HuH-7 (cell line): Measurements from ENCODE around the gene IMMP2L.

Source experiments
- DNase-seq: peaks from one replicate; pipeline ENCODE4 v3.0.0; 2011; ENCODE audit warnings: low spot score

The IMMP2L gene

GRCh38 chr7:111147708-111148533, 414.4 kb downstream of the IMMP2L start:
- DNase-seq = no peak

DNA sequence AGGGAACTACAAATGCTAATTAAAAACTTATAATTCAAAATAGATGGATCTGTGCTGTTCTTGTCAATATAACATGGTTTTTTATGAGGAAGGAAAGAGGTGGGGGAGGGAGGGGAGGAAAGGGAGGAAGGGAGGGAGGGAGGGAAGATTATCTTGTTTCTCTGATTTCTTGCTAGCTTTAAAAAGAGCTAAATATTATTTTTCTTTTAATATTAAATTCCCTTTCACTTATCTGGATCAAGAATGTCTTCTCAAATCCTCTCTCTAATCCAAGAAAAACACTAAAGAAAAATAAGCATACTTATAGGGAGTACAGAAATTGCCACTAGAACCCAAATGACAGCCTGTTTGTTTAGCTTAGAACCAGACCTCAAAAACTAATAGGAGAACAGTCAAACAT, 416.2 kb downstream of the IMMP2L start:
- no peak for DNase-seq

- DNase-seq = no peak
These were observed 416.8 kb downstream of the IMMP2L start for GRCh38 chr7:111145472-111145871.

DNA sequence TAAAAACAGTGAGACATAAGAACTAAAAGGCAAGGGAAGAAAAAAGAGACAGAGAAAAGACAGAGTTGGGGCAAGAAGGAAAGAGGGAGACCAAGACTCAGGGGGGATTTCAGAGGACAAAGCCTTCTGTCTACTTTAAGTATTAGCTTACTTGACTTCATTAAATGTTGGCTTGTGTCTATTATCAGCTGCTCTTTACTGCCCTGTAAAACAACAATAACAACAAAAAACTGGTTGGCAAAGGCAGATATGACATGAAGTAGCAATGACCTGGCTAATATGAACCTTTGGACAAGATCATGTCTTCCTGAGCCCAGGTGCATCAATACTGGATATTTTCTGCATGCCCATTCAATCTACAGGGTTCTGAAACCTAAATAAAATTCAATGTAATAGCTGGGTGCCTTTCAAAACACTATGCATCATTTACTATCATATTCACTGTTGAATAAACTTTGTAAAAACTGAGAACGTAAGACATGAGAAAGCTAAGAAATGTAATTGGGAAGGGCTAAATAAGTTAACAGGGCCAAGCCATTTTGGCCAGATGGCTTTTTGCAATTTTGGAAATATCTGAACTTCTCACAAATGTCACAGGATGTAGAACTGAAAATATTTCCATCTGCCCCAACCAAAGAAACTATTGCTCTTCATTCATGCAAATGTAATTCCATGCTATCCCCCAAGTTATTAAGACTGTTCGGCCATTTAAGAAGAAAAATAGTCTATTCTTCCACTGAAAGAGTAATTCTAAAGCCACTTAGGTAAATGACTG, 422.0 kb downstream of the IMMP2L start:
- no peak for DNase-seq

DNA sequence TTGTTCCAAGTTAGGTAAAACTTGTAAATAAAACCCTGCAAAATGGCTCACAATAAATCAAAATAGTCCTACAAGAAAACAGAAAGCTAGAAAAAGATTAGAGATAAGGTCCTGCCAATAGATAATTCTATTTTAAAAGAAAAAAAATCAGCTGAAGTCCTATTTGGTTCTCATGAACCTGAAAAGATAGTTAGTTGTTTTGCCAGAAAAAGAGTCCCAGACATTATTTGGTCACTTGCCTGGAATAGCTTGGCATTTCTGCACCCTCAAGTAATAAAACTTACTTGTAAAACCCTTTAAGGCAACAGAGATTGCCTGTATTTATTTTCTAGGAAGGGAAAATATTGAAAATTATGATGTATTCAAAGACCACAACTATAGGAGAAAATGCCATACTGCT, 423.7 kb downstream of the IMMP2L start:
- DNase-seq = no peak

GRCh38 chr7:111138193-111138569, 424.1 kb downstream of the IMMP2L start:
- no peak for DNase-seq

DNA sequence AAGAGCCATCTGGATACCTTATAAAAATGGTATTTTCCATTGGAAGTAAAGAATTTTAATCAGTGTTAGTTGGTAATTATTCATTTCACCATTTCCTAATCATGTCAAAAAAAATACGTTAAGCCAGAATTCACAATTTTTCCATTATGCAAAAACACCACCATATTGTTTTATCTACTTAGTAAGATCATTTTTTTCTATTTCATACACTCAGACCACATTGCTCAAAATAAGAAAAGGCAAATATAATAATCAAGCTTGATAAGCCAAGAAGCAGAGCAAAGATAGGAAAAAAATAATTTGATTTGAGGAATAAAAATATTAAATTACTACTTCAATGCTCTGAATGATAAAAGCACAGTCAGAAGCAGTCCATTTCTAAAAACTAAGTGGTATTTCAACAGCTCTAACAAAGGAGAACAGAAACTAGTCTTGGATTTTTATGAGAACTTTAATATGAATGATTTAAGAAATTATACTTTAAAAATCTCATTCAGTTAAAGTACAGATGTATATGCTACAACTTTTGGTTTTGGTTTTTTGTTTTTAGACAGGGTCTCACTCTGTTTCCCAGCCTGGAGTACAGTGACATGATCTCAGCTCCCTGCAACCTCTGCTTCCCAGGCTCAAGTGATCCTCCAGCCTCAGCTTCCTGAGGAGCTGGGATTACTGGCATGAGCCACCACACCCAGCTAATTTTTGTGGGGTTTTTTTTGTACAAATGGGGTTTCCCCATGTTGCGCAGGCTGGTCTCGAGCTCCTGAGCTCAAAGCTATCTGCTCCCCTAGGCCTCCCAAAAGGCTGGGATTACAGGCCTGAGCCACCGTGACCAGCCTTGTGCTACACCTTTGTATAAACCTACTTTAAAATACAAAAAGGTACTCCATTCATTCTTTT, 424.7 kb downstream of the IMMP2L start:
- DNase-seq = no peak

GRCh38 chr7:111132833-111133232, 429.5 kb downstream of the IMMP2L start:
- DNase-seq = no peak

DNA sequence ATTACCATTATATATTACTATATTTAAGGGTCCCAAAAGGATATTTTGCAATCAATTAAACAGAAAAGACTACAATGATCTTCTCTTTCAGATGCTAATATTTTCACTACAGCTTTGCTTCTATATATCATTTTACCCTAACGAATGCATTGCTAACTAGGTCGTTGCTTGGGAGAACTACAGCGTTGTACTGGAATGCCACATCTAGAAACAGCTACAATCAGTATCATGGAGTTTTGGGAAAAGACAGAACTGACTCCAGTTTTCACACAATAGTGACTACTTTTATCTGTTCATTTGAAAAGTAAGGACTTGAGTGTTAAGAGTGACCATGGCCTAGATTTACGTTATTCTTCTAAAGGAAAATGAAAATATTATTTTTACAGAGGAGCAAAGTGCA, 432.9 kb downstream of the IMMP2L start:
- no peak for DNase-seq

DNA sequence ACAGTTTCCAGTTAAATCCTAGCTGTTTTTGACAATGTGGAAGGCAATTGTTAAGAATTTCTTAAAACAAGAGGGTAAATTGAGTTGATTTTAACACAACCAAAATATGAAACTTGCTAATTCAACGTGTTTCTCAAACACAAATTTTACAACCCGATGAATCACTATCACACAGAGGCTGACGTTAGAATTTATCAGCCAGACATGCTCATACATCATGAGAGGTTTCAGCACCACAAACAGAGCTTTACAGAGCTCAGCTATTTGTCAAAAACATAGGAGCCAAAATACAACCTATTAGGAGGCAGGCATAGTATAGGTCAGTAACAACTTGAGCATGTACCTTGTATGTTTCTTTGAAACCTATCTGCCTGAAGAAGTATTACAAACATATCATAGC, 435.3 kb downstream of the IMMP2L start:
- no peak for DNase-seq

DNA sequence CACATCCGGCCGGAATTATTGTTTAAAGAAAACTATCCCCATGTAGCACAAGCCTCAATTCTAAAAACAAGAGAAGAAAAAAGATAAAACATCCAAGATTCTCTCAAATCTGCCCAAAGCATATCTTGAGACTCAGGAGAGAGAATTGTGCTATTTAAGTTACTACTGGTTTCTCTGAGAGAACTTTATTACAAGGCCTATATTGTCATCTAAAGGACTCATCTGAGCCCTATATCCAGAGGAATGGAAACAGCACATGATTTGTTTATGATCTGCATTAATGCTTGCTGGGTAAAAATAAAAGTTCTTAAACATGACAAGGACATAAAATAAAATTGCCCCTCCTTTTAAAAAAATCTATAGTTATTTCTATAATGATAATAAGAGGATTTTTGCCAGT, 446.3 kb downstream of the IMMP2L start:
- DNase-seq = no peak

DNA sequence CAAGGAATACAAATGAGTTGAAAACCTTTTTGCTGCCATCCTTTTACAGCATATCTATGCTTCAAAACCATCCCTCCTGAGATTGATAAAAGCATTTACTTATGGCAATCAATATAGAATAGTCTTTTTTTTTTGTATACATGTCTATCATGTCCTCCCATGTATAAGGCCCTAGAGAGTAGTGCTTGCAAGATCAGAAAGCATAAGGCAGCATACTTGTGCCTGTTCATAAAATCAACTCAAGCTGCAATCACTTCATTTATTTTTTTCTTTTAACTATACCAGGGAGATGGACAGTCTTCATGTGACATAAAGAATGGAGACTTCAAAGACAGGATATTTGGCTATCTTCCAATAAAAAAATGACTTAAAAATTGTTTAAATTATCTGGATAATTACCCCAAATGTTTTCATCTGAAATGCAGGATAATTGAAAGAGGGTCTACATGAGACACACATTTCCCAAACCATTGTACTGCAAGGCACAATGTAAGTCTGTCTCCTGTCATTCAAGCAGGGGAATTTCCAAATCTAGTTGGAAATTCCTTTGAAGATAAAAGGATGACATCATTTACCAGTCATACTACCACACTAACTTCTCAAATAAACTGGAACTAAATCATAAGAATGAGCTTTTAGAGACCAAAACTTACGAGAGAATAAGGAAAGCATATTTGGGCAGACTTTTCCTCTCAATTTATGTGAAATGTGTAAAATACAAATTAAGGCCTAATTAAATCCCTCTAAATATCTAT, 448.9 kb downstream of the IMMP2L start:
- no peak for DNase-seq

DNA sequence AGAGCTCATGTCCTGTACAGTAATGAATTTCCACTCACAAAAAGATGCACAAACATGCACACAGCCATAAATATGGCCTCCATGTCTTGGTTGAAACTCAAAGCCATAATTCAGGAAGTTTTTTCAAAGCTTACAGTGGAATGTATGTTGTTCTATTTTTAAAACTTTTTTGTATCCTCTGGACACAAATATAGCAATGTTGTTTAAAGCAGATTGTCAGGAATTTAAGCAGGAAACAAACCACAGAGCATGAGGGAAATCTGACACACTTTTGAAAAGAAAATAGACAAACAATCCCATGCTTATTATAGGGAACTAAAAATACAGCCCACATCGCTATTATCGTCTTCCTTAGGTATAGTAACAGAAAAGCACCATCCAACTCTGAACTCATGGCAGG, 449.9 kb downstream of the IMMP2L start:
- no peak for DNase-seq

DNA sequence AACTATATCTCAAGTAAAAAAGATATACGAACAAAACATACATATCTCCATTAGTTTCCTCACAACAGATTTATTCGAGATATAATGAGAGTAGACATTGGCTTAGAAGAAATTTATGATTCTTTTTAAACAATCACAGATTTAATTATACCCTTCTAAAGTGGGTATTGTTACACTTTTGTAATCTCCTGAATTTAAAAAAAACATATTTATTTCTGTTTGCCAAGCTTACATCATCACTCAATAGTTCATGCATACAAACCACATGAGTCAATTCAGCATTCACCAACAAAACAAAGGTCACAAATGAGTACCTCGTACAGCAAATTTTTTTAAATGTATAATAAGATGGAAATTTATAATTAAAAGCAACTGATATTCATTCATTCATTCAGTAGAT, 453.8 kb downstream of the IMMP2L start:
- no peak for DNase-seq

- no peak for DNase-seq
These were observed 454.3 kb downstream of the IMMP2L start for GRCh38 chr7:111108000-111108399.

DNA sequence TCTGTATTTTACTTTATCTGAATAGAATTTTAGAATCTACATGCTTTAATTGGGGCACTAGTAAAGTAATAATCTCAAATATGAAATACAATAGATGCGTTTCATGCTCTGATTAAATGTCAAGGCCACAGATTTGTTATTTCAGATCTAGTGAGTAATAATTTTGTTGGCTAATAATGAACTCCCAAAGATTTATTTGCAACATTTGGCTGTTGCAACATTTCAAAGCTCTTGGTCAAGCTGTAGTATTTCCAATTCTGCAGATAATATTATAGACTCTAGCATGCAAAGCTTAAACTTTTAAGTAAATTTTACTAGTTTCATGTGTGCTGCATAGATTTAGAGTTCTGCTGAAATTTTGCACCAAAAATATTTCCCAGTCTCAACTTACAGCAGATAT, 454.7 kb downstream of the IMMP2L start:
- DNase-seq = no peak

DNA sequence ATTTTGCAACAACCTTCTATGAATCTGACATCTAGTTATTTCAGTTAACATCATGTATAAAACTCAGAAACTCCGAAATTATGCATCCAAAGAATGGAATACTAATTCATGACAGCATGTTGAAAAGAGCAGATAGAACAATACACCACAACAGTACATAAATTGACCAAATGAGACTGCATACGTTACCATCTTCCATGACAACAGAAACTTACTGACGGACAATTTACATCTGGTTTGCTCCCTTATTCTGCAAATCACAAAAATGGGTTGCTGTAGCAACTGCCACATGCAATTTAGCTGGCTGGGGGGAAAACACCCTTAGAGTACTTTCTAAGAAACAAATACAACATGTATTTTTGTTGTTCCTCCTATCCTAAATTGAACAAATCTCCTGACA, 457.0 kb downstream of the IMMP2L start:
- DNase-seq = no peak

GRCh38 chr7:111104710-111105109, 457.6 kb downstream of the IMMP2L start:
- DNase-seq = no peak

DNA sequence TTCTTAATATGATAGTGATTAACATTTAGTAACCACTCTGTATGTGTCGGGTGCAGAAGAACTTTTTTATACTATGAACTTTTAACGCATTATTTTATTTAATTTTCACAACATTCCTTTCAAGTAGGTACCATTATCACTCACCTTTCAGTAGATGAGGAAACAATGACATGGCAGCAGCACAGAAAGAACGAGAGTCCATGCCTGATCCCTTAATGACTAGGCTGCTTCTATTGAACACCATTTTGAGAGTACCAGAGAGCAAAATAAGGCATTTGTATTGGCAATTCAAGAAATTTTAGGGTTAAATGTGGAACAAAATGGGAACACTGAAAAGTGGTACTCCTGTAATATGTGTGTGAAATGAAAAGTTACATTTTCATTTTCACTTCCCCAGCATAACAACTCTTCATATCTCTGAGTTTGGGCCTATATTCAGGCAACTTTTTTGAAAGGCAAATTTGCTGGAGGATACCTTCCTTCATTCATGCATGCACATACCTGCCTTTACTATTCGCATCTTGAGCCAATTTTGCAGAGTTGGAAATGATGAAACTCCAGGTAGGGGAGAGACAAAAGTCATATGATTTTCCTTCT, 458.5 kb downstream of the IMMP2L start:
- no peak for DNase-seq

- no peak for DNase-seq
These were observed 459.2 kb downstream of the IMMP2L start for GRCh38 chr7:111103136-111103535.

- no peak for DNase-seq
These were observed 460.2 kb downstream of the IMMP2L start for GRCh38 chr7:111101856-111102646.
